Ovary (tissue), 3 donors: ENCODE results near the gene NRTN.

ENCODE experiments used
- POLR2A ChIP-seq: fragments of 450-650 bp; IDR thresholded peaks from one replicate; pipeline ENCODE4 v1.6.1; 2017; ENCODE audit warnings: antibody characterized with exemption, mild to moderate bottlenecking, moderate library complexity
- TF ChIP-seq, protein P1 (sequence below), 3 donors: fragments of 450-650 bp in 2 of 3; fragments of 200-600 bp in 1 of 3; IDR thresholded peaks; one replicate each; pipeline versions ENCODE4 v1.5.1 to v1.8.0; 2016 to 2022; ENCODE audit warnings: antibody characterized with exemption in 3 of 3, mild to moderate bottlenecking in 1 of 3
- donor health status: DM: no; HTN: no; CAD: no.

DNA sequence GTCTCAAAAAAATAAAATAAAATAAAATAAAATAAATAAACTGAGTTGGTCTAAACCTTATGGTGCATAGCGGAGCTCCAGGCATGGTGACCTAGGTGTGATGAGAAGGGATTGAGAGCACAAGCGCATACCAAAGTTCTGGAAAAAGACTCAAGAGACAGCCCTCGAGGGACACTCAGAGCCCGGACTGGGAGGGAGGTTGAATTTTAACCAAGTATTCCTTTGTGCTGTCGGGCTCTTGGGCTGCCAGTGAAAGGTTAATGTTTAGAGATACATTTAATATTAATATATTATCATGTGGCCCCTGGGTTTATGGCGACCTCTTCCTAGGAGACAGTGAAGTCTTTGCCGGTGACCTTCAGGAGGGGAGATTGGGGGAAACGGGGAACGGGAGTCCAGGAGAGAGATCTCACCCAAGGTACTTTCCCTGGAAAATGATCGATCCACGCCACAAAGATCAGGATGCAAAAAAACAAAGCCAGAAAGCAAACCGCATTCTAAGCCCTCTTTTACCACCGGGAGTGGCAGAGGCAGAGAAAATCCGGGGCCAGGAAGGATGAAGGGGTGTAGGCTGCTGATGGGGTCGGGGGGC, 33.0 kb downstream of the NRTN start:
- TF ChIP-seq, protein P1, sequence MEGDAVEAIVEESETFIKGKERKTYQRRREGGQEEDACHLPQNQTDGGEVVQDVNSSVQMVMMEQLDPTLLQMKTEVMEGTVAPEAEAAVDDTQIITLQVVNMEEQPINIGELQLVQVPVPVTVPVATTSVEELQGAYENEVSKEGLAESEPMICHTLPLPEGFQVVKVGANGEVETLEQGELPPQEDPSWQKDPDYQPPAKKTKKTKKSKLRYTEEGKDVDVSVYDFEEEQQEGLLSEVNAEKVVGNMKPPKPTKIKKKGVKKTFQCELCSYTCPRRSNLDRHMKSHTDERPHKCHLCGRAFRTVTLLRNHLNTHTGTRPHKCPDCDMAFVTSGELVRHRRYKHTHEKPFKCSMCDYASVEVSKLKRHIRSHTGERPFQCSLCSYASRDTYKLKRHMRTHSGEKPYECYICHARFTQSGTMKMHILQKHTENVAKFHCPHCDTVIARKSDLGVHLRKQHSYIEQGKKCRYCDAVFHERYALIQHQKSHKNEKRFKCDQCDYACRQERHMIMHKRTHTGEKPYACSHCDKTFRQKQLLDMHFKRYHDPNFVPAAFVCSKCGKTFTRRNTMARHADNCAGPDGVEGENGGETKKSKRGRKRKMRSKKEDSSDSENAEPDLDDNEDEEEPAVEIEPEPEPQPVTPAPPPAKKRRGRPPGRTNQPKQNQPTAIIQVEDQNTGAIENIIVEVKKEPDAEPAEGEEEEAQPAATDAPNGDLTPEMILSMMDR (IDR thresholded peaks at IDR 0.05), result no peak
- TF ChIP-seq POLR2A, result no peak
